A549 (cell line): ENCODE results near the gene HTR3A. TPM values are rescaled to one million over a fixed set of nuclear protein-coding genes. Genes with fewer than 3 reads are reported as not detected.

Source experiments
- ATAC-seq, 2 experiments: fragments of 200-7000 bp in 1 of 2; fragments of >200 bp in 1 of 2; cut with Nextera tagmentation in 1 of 2; cut with Tn5 transposase in 1 of 2; 3 replicates each; pipeline versions ENCODE4 v1.8.0 to v1.9.1; 2018 to 2020; ENCODE audit warnings: mild to moderate bottlenecking in 1 of 2, moderate library complexity in 1 of 2
- CTCF ChIA-PET: fragments of 300-600 bp; sonication (Branson Sonifier 250); formaldehyde crosslinking; extraction: SDS; loops from one replicate; lab custom pipeline; 2021; ENCODE audit warnings: antibody characterized with exemption, inconsistent platforms; lab: Yijun Ruan, JAX
- POLR2A ChIA-PET: fragments of 350-600 bp; formaldehyde crosslinking; extraction: SDS; loops from one replicate; lab custom pipeline; 2021; ENCODE audit warnings: antibody characterized with exemption, inconsistent platforms; lab: Yijun Ruan, JAX
- DNase-seq, 2 experiments: peaks; one replicate each; pipeline versions ENCODE4 v3.0.0 to v3.0.0-alpha.2; 2011 to 2016; ENCODE audit warnings: low read depth in 1 of 2, low spot score in 1 of 2
- FAIRE-seq: peaks from 2 replicates; lab custom pipeline; 2011; peaks lifted over from hg19 to GRCh38; lab: Jason Lieb, UNC
- H3K27ac ChIP-seq, 2 experiments: fragments of >200 bp; sonication (Bioruptor Twin); formaldehyde crosslinking; 3 replicates each; pipeline ENCODE4 v1.5.1; 2016 to 2017
- H3K4me1 ChIP-seq: fragments of >200 bp; sonication (Bioruptor Twin); formaldehyde crosslinking; 3 replicates; pipeline ENCODE4 v1.6.1; 2016
- H3K4me2 ChIP-seq: fragments of >200 bp; sonication (Bioruptor Twin); formaldehyde crosslinking; 3 replicates; pipeline ENCODE4 v1.6.1; 2016
- H3K4me3 ChIP-seq: fragments of >200 bp; sonication (Bioruptor Twin); formaldehyde crosslinking; 3 replicates; pipeline ENCODE4 v1.5.1; 2016
- H3K9me3 ChIP-seq: fragments of >200 bp; sonication (Bioruptor Twin); formaldehyde crosslinking; 3 replicates; pipeline ENCODE4 v1.6.1; 2016
- CHD4 ChIP-seq: fragments of 200-600 bp; sonication (generic); IDR thresholded peaks from 2 replicates; pipeline ENCODE4 v1.6.1; 2016; ENCODE audit warnings: antibody characterized with exemption, mild to moderate bottlenecking, borderline replicate concordance
- EHF ChIP-seq: fragments of 250-450 bp; sonication (Bioruptor Pico); IDR thresholded peaks from 2 replicates; pipeline ENCODE4 v1.5.0; 2020; ENCODE audit warnings: mild to moderate bottlenecking
- FOSL2 ChIP-seq, 2 experiments: fragments of 450-650 bp in 1 of 2; fragments of >200 bp in 1 of 2; sonication (Bioruptor Twin) in 1 of 2; formaldehyde crosslinking; IDR thresholded peaks; 2 replicates each; pipeline versions ENCODE4 v1.5.0 to v1.6.1; 2016 to 2020; ENCODE audit warnings: mild to moderate bottlenecking in 1 of 2, moderate library complexity in 1 of 2
- HOXA7 ChIP-seq: fragments of 250-450 bp; sonication (Bioruptor Pico); IDR thresholded peaks from 2 replicates; pipeline ENCODE4 v1.5.0; 2020; ENCODE audit warnings: mild to moderate bottlenecking, moderate library complexity
- MAFK ChIP-seq: fragments of 450-650 bp; IDR thresholded peaks from 2 replicates; pipeline ENCODE4 v1.6.1; 2014; ENCODE audit not compliant: partially characterized antibody
- PHF8 ChIP-seq: fragments of 200-600 bp; sonication (generic); IDR thresholded peaks from 2 replicates; pipeline ENCODE4 v1.6.1; 2016; ENCODE audit warnings: low read depth, mild to moderate bottlenecking, antibody characterized with exemption, moderate library complexity, borderline replicate concordance
- POLR2A ChIP-seq: IDR thresholded peaks from 2 replicates; pipeline ENCODE4 v1.6.1; 2012; ENCODE audit warnings: mild to moderate bottlenecking, low read length
- RAD21 ChIP-seq, 2 experiments: fragments of >200 bp in 1 of 2; sonication (Bioruptor Twin) in 1 of 2; formaldehyde crosslinking in 1 of 2; IDR thresholded peaks in 1 of 2; conservative IDR thresholded peaks in 1 of 2; 2 replicates in 1 of 2; 3 replicates in 1 of 2; pipeline ENCODE4 v1.6.1; 2012 to 2018; ENCODE audit warnings: inconsistent platforms in 1 of 2
- SMC3 ChIP-seq: fragments of >200 bp; sonication (Bioruptor Twin); formaldehyde crosslinking; IDR thresholded peaks from 3 replicates; pipeline ENCODE4 v1.6.1; 2018; ENCODE audit warnings: inconsistent platforms
- SREBF2 ChIP-seq: fragments of 450-650 bp; IDR thresholded peaks from 2 replicates; pipeline ENCODE4 v1.6.1; 2014; ENCODE audit warnings: mild to moderate bottlenecking, moderate library complexity
- TFCP2L1 ChIP-seq: fragments of 250-450 bp; sonication (Bioruptor Pico); IDR thresholded peaks from 2 replicates; pipeline ENCODE4 v1.5.0; 2021; ENCODE audit warnings: mild to moderate bottlenecking
- TP53 ChIP-seq: fragments of 250-450 bp; sonication (Bioruptor Pico); IDR thresholded peaks from 2 replicates; pipeline ENCODE4 v1.5.0; 2021; ENCODE audit warnings: mild to moderate bottlenecking, moderate library complexity
- WGBS: methylation state at CpG from one replicate; pipeline ENCODE4 v1.1.6; 2017; ENCODE audit errors: missing lambda C conversion rate; 5-methylcytosine and 5-hydroxymethylcytosine counted together
- polyA plus RNA-seq, 4 experiments: library from polyadenylated mRNA; depleted of rRNA in 3 of 4; stranded (reverse); fragments of >200 nt; fragmentation: RNase III in 1 of 4; extraction: RNeasy Plus Mini Kit Qiagen cat#74134 plus additional on column Dnase treatment in 1 of 4; gene quantifications; 2 replicates in 3 of 4; 3 replicates in 1 of 4; pipeline ENCODE4 v1.2.3, GENCODE V29; 2011 to 2017
- TF ChIP-seq, protein P1 (sequence below): fragments of 250-450 bp; sonication (Bioruptor Pico); IDR thresholded peaks from 2 replicates; pipeline ENCODE4 v1.5.0; 2021; ENCODE audit warnings: mild to moderate bottlenecking, moderate library complexity, borderline replicate concordance
- TF ChIP-seq, protein P2 (sequence below): fragments of 450-650 bp; IDR thresholded peaks from 2 replicates; pipeline ENCODE4 v1.6.1; 2014; ENCODE audit warnings: antibody characterized with exemption
- TF ChIP-seq, protein P3 (sequence below): fragments of >200 bp; sonication (Bioruptor Twin); formaldehyde crosslinking; IDR thresholded peaks from 3 replicates; pipeline ENCODE4 v1.5.1; 2016
- TF ChIP-seq, protein P4 (sequence below): IDR thresholded peaks from 2 replicates; pipeline ENCODE4 v1.6.1; 2012

The HTR3A gene
- polyA plus RNA-seq, 2 of the 4 experiments (the other 2 are of a cell fraction) = not detected

DNA sequence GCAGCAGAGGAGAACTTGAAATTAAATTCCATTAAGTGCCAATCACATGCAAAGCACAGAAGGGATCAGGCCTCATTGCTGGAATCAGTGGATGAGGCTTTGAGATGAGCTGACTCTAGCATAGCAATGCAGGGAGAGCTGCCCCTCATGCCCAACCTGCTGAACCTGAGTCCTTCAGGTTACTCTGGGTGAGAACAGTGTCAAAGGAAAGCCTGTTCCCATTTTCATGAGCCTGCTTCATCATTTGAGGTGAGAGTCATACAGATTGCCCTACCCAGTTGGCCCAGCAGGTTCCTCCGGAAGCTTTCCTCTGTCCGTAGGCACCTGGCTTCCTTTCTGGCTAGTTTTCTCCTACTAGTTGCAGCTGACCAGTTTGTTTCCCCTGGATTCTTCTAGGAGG, 58.7 kb downstream of the HTR3A start:
- ATAC-seq = no peak
- H3K27ac ChIP-seq = no peak overlapping the region

DNA sequence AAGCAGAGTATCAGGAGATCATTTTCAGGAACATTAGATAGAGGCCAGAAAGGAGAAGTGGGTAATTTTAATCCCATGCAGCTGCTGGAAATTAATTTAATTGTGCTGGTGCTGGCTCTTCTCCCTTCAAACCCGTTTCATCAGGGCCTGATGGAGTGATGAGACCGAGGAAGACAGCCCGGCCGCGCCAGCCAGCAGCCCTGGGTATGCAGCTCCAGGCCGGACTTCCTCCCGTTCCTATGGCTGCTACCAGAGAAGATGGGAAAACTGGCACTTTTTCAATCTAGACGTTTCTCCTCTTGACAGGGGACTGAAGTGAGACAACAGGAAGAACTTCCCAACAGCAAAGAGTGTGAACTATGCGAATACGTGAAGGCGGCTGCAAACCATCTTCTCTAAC, 60.0 kb downstream of the HTR3A start:
- TF ChIP-seq HOXA7 (CRISPR knock-in tag) (no peak), RAD21 (conservative IDR thresholded peaks at IDR 0.05 in 1 of 2, IDR thresholded peaks at IDR 0.05 in 1 of 2) (no peak), CHD4 (no peak)
- ATAC-seq = no peak
- H3K4me3 ChIP-seq = no peak overlapping the region
- no peaks in the 10 kb centered on the region for H3K9me3 ChIP-seq
- 0 out of 3 replicates have a peak, but pooled peaks cover 3% of the 10 kb centered on the region for H3K4me1 ChIP-seq
- no peak for DNase-seq
- 76% methylated on average over 11 of the region's 11 CpGs for WGBS
- CTCF ChIA-PET = interaction anchor here (0.6 to 8.4 kb wide), 10 partner anchors 18 to 736 kb away, joined by 3 to 142 read pairs (median 4); no protein-coding TSS in a partner anchor
- H3K4me2 ChIP-seq = no peak overlapping the region
- FAIRE-seq = no peak
- POLR2A ChIA-PET = no interaction called here
- H3K27ac ChIP-seq = no peak overlapping the region

More for the DNA sequence above, 58.7 kb downstream of the HTR3A start:
- DNase-seq (no peak), FAIRE-seq (no peak)
- H3K4me1 ChIP-seq = 0 out of 3 replicates have a peak, but pooled peaks cover 3% of the 10 kb centered on the region
- no peak overlapping the region for H3K4me2 ChIP-seq
- POLR2A ChIA-PET = no interaction called here
- H3K9me3 ChIP-seq = no peaks in the 10 kb centered on the region
- 83% methylated on average over 2 of the region's 2 CpGs for WGBS
- TF ChIP-seq, protein P1, sequence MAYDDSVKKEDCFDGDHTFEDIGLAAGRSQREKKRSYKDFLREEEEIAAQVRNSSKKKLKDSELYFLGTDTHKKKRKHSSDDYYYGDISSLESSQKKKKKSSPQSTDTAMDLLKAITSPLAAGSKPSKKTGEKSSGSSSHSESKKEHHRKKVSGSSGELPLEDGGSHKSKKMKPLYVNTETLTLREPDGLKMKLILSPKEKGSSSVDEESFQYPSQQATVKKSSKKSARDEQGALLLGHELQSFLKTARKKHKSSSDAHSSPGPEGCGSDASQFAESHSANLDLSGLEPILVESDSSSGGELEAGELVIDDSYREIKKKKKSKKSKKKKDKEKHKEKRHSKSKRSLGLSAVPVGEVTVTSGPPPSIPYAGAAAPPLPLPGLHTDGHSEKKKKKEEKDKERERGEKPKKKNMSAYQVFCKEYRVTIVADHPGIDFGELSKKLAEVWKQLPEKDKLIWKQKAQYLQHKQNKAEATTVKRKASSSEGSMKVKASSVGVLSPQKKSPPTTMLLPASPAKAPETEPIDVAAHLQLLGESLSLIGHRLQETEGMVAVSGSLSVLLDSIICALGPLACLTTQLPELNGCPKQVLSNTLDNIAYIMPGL (CRISPR knock-in tag) = no peak
- TF ChIP-seq TP53 (CRISPR knock-in tag) (no peak), HOXA7 (CRISPR knock-in tag) (no peak), MAFK (no peak), FOSL2 (IDR thresholded peaks at IDR 0.05) (no peak), FOSL2 (CRISPR knock-in tag; IDR thresholded peaks at IDR 0.05) (no peak), PHF8 (no peak)
- no peak overlapping the region for H3K4me3 ChIP-seq
- CTCF ChIA-PET = interaction anchor here (1.3 to 8.4 kb wide), 3 partner anchors 137 to 227 kb away, joined by 3 to 142 read pairs (median 5); no protein-coding TSS in a partner anchor

DNA sequence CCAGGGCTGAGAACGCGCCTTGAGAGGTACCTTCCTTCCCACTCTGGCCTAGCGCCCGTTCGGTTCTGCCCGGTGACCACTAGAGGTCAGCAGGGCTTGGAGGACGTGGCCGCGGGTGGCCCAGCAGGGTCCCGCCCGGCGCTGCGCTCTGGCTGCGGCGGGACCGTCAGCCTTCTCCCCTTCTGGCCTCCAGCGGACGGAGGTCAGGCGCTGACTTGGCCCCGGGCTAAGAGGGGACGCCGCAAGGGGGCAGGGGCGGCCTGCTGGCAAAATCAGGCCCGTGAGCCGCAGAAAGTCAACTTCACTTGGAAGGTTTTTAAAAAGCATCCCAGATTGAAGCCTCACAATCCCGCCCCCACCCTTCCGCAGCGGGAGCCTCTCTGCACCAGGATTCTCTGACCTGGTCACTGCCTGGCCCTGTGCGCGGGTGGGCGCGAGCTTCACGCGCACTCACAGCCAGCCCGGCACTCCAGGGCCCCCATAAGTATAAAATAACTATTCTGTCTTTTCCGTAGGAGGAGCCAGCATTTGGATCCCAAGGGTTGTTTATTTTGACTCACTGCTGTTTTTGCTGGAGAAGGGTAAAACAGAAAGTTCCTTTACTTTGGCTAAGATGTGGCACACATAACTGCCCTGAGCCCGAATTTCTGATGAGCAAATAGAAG, 61.4 kb downstream of the HTR3A start:
- WGBS = 0% methylated on average over 2 of the region's 37 CpGs
- H3K4me2 ChIP-seq = peak overlapping the region; percentile 97
- H3K9me3 ChIP-seq = no peaks in the 10 kb centered on the region
- DNase-seq (peak; percentile 41 to 72), FAIRE-seq (no peak), ATAC-seq (peak; percentile 96 to 99)
- ChIA-PET CTCF (interaction anchor here (0.6 to 8.4 kb wide), 24 partner anchors 9 to 232 kb away, joined by 3 to 142 read pairs (median 4); no protein-coding TSS in a partner anchor), POLR2A (no interaction called here)
- H3K4me3 ChIP-seq = peak overlapping the region; percentile 46
- H3K4me1 ChIP-seq = peaks cover 6% of the 10 kb centered on the region; the same call in 2 of the 3 replicates
- peak overlapping the region; percentile 64 to 66; a peak in 4 of 6 replicates for H3K27ac ChIP-seq
- TF ChIP-seq SMC3 (peak; percentile 80), RAD21 (conservative IDR thresholded peaks at IDR 0.05 in 1 of 2, IDR thresholded peaks at IDR 0.05 in 1 of 2) (peak; percentile 64 to 75), POLR2A (no peak), TFCP2L1 (no peak), MAFK (no peak), SREBF2 (no peak), CHD4 (no peak), EHF (CRISPR knock-in tag) (no peak)
- TF ChIP-seq, protein P2, sequence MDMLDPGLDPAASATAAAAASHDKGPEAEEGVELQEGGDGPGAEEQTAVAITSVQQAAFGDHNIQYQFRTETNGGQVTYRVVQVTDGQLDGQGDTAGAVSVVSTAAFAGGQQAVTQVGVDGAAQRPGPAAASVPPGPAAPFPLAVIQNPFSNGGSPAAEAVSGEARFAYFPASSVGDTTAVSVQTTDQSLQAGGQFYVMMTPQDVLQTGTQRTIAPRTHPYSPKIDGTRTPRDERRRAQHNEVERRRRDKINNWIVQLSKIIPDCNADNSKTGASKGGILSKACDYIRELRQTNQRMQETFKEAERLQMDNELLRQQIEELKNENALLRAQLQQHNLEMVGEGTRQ = no peak
- TF ChIP-seq, protein P3, sequence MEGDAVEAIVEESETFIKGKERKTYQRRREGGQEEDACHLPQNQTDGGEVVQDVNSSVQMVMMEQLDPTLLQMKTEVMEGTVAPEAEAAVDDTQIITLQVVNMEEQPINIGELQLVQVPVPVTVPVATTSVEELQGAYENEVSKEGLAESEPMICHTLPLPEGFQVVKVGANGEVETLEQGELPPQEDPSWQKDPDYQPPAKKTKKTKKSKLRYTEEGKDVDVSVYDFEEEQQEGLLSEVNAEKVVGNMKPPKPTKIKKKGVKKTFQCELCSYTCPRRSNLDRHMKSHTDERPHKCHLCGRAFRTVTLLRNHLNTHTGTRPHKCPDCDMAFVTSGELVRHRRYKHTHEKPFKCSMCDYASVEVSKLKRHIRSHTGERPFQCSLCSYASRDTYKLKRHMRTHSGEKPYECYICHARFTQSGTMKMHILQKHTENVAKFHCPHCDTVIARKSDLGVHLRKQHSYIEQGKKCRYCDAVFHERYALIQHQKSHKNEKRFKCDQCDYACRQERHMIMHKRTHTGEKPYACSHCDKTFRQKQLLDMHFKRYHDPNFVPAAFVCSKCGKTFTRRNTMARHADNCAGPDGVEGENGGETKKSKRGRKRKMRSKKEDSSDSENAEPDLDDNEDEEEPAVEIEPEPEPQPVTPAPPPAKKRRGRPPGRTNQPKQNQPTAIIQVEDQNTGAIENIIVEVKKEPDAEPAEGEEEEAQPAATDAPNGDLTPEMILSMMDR = peak; percentile 70
- TF ChIP-seq, protein P4, sequence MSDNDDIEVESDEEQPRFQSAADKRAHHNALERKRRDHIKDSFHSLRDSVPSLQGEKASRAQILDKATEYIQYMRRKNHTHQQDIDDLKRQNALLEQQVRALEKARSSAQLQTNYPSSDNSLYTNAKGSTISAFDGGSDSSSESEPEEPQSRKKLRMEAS = peak; percentile 40
